HG03139 (cell line): Measurements from ENCODE around the gene RUNX1.

Experiments
- ATAC-seq: cut with Tn5 transposase; IDR thresholded peaks from one replicate; pipeline ENCODE4 v1.9.1; 2021; ENCODE audit not compliant: unreplicated experiment

The RUNX1 gene

DNA sequence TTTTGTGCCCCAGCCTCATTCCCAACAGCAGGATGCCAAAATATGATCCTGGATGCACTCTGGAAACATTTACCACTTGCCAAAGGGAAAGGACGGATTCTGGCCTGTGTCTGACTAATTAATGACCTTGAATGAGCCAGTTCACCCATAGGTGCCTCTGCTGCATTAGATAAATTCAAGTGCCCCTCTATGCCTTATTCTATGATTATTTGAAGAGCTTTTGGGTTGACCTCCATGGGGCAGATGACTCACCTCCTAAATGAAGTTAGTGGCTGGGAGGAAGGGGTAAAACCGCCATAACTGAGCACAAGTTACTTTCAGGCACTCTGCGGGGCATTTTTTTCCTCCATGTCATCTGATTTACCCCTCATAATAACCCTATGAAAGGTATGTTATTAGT is 282.2 kb downstream of the RUNX1 start:
- ATAC-seq = no peak

DNA sequence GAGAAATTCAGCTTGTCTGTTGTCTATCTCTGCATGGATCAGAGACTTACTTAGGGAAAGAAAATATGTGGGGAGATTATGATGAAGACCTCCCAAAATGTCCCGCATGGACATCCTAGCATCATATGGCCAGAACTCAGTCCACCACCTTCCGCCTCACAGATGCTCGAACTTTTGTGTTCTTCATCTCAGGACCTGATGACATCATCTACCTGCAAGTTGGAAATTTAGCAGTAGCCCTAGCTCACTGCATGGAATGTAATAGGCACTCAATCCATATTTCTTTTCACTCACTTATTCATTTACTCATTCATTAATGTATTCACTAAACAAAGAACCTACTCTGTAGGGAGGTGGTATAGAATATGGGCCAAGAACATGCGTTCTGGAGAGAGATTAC is 283.5 kb downstream of the RUNX1 start:
- ATAC-seq = no peak

DNA sequence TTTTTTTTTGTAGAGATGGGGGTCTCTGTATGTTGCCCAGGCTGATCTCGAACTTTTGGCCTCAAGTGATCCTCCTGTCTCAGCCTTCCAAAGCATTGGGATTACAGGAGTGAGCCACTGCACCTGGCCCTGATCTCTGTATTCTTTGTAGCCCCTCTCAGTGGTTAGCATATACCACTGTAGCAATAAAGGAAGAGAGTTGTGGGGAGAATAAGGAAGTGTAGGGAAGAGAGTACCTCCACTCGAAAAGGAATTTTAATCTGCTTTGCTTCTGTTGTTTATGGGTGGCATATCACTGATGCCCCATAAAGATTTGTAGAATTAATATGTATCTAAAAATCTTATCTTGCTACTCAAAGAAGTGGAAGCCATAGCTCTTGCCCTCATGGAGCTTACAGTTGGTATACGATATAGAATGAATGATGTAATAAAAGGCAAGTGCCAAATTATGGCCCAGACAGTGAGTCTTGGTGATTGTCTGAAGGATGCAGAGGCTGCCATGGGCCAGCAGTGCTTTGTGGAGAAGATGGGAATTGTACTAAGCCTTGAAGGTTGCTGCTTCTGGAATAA is 284.3 kb downstream of the RUNX1 start:
- ATAC-seq = no peak

- no peak for ATAC-seq
Observed at GRCh38 chr21:34762786-34763185, 286.3 kb downstream of the RUNX1 start.

DNA sequence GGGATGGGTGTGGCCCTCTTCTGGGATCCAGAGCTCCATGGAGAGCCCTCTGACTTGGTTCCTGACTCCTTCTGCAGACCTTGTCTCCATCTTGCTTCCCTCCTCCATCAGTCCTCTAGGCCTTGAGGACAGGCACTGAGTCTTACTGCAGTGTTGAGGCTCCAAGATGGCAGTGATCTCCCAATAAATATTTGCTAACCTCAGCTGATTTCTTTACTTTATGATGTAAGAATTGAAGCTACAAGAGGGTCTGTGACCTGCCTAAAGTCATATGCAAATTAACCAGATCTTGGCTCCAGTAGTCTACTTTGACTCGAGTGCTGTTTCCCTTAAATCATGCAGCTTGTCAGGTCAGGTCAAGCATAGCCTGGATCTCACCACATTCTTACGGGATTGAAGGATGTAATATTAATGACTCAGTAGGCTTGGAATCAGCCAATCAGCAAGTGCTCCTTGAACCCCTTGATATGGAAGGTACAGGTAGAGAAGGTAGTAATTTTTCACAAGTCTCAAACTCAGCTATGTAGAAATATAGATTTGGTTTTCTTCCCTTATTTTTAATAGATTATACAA is 287.3 kb downstream of the RUNX1 start:
- ATAC-seq = no peak

DNA sequence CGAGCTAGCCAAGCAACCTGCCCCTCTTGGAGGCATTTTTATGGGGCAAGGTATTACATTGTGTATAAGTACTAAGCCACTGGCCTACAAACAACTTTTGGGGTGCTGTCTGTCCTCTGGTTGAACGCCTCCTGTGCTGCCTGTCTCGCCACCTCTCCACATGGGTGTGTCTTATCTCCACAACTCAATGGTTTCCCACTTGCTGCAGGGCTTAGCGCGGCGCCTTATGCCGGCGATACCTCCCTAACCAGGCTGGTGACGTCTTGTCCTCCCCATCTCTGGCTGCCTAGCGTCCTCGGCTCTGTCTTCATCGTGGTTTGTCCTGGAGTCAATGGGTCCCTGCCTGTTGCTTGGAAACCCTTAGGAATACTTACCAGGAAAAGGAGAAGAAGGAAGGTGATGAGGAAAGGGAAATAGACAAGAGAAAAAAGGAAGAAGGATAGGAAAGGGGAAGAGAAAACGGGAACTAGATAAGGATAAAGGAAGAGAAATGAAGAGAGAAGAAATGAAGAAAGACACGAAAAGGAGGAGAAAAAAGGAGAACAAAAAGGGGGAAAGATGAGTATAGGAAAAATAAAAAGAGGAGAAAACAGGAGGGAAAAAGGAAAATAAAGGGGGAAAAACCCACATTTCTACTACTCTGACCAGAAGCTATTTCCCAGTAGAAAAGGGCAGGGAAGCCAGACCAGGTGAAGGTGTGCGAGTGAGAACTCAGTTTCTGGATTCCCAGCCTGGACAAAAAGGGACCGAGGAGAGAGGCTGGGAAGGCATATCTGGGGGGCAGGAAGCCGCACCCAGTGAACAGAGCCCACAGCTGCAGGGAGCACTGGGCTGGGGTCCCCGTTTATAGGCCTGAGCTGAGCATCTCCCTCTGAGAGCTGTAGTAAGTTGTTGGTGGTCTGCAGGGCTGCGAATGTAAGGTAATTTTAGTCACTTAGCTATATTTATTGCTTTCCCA is 294.1 kb downstream of the RUNX1 start:
- no peak for ATAC-seq

- ATAC-seq = no peak
Observed at GRCh38 chr21:34748862-34749261, 300.2 kb downstream of the RUNX1 start.

- peak; percentile 77 for ATAC-seq
Observed at GRCh38 chr21:34745557-34746255, 303.4 kb downstream of the RUNX1 start.

DNA sequence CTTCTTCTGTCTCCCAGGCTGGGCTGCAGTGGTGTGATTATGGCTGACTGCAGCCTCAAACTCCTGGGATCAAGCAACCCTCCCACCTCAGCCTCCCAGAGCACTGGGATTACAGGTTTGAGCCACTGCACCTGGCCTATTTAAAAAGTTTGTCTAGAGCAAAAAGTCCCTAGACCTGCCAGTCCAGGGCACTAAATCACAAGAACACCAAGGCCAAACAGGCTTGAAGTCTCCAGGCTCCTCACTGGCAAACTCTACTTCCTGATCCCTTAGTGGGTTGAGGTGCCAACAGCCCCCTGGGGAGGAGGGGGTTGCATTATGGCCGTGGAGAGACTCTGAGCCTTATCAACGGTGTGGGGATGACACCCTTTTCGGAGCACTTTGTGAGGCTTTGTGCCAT is 304.3 kb downstream of the RUNX1 start:
- no peak for ATAC-seq

DNA sequence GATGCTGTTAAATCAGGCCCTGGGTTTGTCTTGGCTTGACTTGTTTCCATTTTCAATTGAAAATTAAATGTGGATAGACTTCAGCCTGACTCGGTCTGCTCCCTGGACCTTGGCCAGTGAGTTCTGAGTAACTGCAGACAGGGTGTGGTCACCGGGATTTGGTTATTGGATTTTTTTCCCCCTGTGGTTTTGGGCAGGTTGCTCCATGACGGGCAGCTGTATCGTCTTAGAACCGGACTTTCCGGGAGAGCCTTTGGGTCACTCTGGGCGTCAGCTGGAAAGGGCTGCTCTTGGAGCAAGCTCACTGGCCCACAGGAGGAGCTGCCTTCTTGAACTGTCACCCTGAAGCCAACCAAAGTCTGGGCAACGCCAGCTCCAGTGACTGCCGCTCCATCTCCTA is 305.3 kb downstream of the RUNX1 start:
- no peak for ATAC-seq

GRCh38 chr21:34743285-34743684 is 305.8 kb downstream of the RUNX1 start:
- ATAC-seq = no peak

- ATAC-seq = no peak
Observed at GRCh38 chr21:34740198-34740597, 308.9 kb downstream of the RUNX1 start.
